NCI-H2029 (cell line): ENCODE results near the gene SORBS2.

ENCODE experiments used
- DNase-seq: peaks from one replicate; lab custom pipeline; 2025; lab: John Stamatoyannopoulos, UW

The SORBS2 gene

GRCh38 chr4:185799442-185799841 lies 12.6 kb downstream of the SORBS2 start:
- DNase-seq = no peak

GRCh38 chr4:185797596-185798338 lies 14.2 kb downstream of the SORBS2 start:
- DNase-seq = no peak

- DNase-seq = no peak
Measured at GRCh38 chr4:185797018-185797417, 15.0 kb downstream of the SORBS2 start.

- DNase-seq = no peak
Measured at GRCh38 chr4:185796176-185796575, 15.8 kb downstream of the SORBS2 start.

- DNase-seq = no peak
Measured at GRCh38 chr4:185794637-185795036, 17.4 kb downstream of the SORBS2 start.

- DNase-seq = no peak
Measured at GRCh38 chr4:185793716-185794115, 18.3 kb downstream of the SORBS2 start.

GRCh38 chr4:185793116-185793485 lies 18.9 kb downstream of the SORBS2 start:
- no peak for DNase-seq

GRCh38 chr4:185792384-185793115 lies 19.4 kb downstream of the SORBS2 start:
- DNase-seq = peak; percentile 9

- no peak for DNase-seq
Measured at GRCh38 chr4:185787926-185788679, 23.9 kb downstream of the SORBS2 start.

- no peak for DNase-seq
Measured at GRCh38 chr4:185786422-185786821, 25.6 kb downstream of the SORBS2 start.

GRCh38 chr4:185783574-185783973 lies 28.4 kb downstream of the SORBS2 start:
- no peak for DNase-seq

- DNase-seq = no peak
Measured at GRCh38 chr4:185782523-185782922, 29.5 kb downstream of the SORBS2 start.

GRCh38 chr4:185781555-185782215 lies 30.3 kb downstream of the SORBS2 start:
- no peak for DNase-seq

GRCh38 chr4:185780472-185780871 lies 31.5 kb downstream of the SORBS2 start:
- no peak for DNase-seq

GRCh38 chr4:185779517-185779916 lies 32.5 kb downstream of the SORBS2 start:
- no peak for DNase-seq

GRCh38 chr4:185778307-185778706 lies 33.7 kb downstream of the SORBS2 start:
- no peak for DNase-seq

GRCh38 chr4:185775792-185776555 lies 36.0 kb downstream of the SORBS2 start:
- no peak for DNase-seq

GRCh38 chr4:185774845-185775680 lies 36.9 kb downstream of the SORBS2 start:
- no peak for DNase-seq

GRCh38 chr4:185774131-185774653 lies 37.8 kb downstream of the SORBS2 start:
- no peak for DNase-seq

- no peak for DNase-seq
Measured at GRCh38 chr4:185773419-185773818, 38.6 kb downstream of the SORBS2 start.
